ENCODE results near the gene CNR2.
"Not testable (repeated sequence)": the region's sequence is repeated elsewhere in the genome, so short reads cannot be mapped to it uniquely, and the experiment has no call there.

The CNR2 gene

DNA sequence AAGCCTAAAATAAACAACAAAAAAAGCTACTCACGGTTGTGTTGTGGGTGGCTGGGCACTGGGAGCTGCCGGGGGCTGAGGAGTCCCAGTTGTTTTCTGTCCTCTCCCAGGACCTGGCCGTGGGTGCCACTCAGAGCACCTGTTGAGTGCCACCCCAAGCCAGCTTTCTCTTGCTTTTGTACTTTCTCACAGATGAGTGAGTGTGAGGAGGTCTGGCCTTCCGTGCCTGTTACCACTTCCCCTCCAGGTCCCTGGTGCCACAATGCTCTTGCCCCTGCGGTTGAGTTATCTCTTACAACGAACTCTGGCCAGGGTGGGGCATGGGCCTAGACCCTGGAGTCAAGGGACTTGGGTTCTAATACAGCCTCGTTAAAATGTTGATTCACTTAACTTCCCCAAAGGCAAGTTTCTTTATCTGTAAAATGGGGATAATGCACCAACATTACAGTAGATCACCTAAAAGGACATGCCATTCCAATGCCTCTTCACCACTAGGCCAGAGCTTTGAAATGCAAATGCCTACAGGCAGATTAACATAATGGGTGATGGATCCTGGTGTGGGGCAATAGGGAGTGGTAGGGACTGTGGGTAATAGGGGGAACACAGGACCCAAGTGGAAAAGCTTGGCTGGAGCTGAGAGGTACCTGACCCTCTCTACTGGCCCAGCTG is at the start of gene CNR2:
Gene CNR2, minus strand, starts transcription at position 151 of the 669 bp plus-strand sequence. CDS start 37,745 bp downstream, outside the sequence.
- no peak for DNase-seq (ENCODE audit: low read depth in 2 of 2)

DNA sequence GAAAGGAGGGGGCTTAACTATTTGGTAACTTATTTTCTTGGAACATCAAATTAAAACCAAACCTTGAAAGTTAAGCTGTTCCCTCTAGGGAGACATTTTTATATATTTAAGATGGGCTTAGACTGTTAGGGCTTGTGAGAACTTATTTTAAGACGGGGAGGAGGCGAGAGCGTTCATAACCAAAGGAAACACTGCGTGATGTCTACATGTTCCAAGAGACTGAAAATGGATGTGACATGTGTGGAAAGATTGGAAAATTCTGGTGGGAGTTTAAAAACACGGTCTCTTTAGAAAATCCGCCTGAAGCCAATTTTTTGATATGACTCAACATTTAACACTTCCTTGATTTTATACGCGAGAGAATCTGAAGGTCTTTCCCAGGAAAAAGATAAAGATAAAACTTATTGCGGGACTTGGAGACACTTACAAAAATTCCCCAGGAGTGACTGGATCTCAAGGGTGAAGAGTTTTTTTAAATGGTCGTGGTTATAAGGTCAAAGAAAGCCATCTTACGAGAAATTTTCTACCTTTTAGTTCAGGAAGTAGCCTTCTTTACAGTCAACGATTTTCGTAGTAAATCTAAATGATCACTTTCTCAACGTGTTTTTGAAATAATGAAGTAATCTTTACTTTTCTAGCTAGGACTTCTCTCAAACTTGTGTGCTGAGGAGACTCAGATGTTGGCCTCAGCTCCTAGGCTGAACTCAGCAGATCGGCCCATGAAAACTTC is 47.3 kb upstream of the CNR2 start:
- no peak for DNase-seq (ENCODE audit: low read depth in 2 of 2)

DNA sequence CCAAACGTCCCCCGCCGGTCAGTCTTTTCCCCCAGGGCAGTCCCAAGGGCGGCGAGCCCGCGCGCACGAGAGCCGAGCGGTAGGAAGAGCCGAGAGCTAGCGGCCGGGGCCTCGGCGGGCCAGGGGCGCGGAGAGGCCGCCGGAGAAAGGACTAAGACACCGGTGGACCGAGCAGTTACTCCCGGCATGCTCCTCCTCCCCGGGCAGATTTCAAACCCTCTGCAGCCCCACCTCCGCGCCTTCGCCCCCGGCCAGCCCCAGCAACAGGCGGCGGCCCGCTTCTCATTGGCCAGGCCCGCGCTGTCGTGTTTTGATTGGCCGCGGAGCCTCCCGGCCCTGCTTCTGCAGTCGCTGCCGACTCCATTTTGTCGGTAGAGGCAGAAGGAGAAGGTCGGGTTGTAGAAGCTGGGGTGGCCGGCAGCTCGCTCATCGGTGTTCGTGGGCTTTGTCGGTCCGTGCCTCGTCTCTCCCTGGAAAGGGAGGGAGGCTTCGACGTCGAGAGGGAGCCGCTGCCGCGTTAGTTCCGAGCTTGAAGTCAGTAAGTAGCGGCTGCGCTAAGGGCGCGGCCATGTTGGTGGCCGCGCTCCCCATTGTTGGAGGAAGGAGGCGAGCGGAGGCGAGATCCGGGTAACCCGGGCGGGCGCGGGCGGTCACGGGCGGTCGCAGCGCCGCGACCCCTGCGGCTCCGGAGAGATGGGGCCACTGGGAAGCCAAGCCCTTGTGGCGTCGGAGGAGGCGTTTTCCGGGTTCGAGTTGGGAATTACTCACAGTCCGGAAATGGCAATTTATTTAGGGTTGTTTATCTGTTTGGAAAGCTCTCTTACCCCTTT is 46.5 kb upstream of the CNR2 start, which contains the start of gene PNRC2:
Gene PNRC2, plus strand, starts transcription at position 368 of the 830 bp plus-strand sequence. CDS start 1,630 bp downstream, outside the sequence.
- peak; percentile 93 to 94 for DNase-seq (ENCODE audit: low read depth in 2 of 2)

DNA sequence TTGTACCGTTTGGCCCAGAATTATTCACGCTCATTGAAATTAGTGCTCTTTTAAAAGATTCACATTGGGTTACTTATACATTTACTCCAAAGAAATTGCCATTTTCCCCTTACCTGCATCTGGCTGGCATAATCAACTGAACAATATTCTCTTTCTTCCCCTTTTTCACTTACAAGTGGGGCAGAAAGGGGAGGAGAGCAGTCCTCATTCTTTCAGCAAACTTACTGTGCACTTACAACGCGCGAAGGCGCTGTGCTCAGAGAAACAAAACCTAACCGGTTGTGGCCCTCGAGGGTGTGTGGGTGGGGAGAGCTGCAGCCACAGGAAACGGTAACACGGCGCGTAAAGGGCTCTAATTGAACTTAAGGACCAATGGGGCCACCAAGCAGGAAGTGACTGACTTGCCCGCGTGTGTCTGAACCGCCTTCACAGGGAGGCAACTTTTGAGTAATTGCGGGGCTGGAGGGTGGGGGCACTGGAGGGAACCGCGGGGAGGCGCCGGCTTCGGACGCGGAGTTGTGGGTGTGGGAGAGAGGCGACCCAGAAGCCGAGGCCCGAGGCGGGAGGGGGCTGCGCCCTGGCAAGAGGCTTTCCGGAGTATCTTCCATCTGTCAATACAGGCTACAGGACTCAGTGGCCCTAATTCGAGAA is 45.8 kb upstream of the CNR2 start:
- DNase-seq (ENCODE audit: low read depth in 2 of 2) = peak; percentile 78 to 87

DNA sequence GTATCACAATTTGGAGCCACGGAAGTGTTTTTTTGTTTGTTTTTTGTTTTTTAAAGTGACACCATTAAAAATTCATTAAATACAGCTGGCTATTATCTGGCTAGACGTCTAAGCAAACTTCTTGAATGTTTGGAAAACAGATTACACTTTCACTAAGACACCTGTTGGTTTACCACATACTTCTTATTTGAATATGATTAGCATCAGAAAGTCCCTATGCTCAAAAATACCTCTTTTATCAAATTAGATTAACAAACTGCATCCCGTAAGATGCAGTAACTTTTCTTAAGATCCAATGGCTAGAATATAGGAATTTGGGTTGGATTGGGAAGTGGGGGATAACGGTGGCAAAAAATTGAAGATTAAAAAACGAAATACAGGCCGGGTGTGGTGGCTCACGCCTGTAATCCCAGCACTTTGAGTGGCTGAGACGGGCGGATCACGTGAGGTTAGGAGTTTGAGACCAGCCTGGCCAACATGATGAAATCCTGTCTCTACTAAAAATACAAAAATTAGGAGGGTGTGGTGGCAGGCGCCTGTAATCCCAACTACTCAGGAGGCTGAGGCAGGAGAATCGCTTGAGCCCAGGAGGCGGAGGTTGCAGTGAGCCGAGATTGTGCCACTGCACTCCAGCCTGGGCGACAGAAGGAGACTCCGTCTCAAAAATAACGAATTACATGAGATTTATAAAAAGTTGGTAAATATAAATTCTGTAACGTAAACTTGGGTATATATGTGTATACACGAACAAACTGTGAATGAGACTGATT is 45.1 kb upstream of the CNR2 start:
- not testable (repeated sequence) for DNase-seq (ENCODE audit: low read depth in 2 of 2)

DNA sequence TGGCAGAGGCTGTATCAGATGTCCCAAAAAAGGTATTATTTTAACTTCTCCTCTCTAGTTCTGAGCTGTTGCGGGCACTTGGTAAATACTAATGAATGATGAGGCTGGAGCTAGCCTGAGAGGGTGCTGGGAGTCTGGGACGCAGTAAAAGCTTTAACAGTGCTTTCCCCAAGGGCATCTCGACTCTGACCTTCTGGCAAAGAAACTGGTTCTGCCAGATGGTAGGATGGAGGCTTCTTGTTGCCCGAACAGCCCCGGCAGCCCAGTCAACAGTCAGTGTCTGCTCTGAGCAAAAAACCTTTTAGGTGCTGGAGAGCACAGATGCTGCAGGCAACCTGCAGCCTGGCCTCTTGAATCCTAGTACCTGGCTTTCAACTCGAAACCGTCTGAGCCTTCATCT is 43.9 kb upstream of the CNR2 start:
- DNase-seq (ENCODE audit: low read depth in 2 of 2) = no peak

DNA sequence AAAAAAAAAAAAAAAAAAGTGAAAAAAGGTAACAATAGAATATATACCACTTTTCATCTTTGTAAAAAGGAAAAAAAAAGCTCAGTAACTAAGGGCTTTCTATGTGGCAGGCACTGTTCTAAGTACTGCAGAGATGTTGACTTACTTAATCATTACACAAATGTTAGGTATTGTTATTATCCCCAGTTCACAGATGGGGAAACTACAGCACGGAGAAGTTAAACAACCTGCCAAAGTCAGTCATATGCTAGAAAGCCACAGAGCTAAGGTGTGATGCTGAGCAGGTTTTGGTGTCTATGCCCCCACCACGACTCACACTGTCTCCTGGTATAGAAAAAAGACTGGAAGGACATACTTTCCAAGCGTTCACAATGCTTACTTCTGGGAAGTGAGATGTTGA is 39.9 kb upstream of the CNR2 start:
- no peak for DNase-seq (ENCODE audit: low read depth in 2 of 2)

DNA sequence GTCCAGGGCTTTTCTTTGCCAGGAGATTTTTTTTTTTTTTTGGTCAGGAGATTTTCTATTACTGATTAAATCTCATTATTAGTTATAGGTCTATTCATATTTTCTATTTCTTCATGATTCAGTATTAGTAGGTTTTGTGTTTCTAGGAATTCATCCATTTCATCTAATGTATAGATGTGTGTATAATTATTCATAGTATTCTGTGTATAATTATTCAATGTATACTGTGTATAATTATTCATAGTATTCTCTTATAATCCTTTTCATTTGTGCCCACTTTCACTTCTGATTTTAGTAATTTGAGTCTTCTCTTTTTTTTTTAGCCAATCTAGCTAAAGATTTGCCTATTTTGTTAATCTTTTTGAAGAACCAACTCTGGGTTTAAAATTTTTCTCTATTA is 34.2 kb upstream of the CNR2 start:
- no peak for DNase-seq (ENCODE audit: low read depth in 2 of 2)

DNA sequence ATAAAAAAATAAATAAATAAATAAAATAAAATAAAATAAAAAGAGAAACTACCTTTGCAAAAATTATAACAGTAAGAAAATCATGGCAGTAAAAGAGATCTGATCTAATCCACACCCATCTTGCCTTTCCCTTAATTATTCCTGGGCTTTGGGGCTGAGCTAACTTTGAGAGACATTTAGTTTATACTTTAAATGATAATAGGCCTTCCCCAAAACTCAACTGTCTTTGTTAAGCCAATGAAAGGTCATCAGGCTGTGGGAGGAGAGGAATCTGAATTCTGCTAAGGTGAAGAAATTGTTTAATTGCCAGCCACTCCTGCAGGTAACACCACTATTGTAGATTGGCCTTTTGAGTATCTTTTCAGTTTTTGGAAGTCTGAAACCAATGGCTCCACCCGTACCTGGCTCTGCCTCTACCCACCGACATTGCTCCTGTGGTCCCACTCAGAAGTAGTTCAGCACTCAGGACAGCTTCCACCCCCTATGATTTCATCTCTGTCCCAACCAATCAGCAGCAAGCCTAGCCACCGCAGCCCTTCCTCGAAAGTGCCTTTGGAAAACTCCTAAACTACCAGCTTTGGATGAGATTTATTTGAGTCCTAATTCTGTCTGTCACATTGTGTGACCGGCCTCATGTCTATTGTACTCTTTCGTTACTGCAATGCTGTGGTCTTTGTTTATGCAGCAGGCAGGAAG is 23.5 kb upstream of the CNR2 start:
- DNase-seq (ENCODE audit: low read depth in 2 of 2) = no peak

DNA sequence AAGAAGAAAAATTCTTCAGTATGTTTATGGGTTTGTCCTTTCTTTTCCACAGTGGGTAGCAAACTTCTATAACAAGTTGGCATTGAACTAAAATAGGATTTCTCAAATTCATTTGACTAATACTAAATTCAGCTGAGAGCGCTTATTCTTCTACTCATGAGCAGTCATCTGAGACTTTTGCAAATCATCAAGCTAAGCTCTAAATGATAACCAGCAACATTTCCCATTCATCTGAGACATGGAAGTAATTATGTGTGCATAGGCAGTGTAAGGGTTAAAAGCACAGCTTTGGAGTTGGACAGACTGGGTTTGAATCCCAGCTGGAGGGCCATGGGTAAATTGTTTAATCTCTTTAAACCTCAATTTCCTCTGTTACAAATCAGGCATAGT is 18.3 kb upstream of the CNR2 start:
- no peak for DNase-seq (ENCODE audit: low read depth in 2 of 2)

DNA sequence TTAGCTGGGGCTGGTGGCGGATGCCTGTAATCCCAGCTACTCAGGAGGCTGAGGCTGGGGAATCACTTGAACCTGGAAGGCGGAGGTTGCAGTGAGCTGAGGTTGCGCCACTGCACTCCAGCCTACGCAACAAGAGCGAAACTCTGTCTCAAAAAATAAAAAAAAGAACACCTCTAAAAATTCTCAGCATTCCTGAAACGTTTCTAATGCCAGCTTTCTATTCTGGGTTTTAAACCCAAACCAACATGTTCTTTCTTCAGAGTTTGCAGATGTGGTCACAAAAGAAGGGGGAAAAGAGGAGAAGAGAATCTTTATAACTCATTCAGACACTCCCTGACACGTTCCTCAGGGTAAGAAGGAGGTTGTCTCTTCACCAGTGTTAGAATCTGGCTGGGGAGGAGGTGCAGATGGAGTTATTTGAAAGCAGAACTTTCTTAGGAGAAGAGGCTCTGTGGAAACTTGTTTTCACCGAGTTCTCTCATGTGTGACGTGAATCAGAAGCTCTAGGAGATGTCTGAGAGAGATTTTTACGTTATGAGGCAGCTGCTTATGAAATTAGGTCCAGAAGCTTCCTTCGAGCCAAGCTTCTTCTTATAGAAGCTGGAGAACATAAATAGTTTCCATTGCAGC is 17.8 kb upstream of the CNR2 start:
- no peak for DNase-seq (ENCODE audit: low read depth in 2 of 2)

DNA sequence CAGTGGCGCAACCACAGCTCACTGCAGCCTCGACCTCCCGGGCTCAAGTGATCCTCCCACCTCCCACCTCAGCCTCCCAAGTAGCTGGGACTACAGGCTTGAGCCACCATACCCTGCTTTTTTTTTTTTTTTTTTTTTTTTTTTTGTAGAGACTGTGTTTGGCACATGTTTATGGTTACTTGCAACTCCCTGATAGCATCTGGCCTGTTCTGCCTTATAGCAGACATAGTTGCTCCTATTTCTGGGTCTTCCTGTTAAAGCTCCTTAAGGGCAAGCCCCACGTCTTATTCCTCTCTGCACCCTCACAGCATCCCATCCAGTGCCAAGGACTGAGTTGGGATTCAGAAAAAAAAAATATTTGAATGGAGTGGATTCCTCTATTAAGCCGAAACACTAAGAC is 17.1 kb upstream of the CNR2 start:
- DNase-seq (ENCODE audit: low read depth in 2 of 2) = no peak

DNA sequence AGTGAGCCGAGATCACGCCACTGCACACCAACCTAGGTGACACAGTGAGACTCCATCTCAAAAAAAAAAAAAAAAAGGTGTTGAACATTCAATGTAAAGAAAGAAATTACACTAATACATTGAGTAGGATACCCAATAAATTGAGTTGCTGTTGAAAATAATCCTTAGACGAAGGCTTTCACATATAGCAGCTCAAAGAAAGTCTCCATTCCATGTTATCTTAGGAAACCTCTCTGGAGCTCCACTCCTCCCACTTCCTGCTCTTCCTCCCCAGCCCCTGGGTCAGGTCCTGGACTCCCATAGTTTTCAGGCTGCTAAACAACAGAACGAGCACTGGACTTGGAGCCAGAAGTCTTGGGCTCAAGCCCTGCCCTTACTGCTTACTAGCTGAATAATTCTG is 15.6 kb upstream of the CNR2 start:
- DNase-seq (ENCODE audit: low read depth in 2 of 2) = no peak

DNA sequence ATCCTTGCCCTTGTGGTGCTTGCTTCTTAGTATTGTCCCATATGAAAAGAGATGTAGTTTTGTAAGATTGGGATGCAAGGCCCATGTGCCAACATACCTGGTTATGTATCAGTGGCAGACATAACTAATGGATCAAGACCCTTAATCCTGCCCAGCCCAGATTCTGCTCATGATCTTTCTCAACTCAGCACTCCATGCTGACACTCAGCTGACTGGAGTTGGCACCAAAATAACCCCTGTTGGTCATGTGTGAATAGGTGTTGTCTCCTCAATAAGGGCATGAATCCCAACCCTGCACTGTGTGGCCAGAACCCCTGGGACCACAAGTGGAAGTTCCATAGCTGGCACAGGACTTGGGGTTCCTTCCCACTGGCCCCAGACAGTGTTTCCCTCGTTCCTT is 13.9 kb upstream of the CNR2 start:
- DNase-seq (ENCODE audit: low read depth in 2 of 2) = no peak

DNA sequence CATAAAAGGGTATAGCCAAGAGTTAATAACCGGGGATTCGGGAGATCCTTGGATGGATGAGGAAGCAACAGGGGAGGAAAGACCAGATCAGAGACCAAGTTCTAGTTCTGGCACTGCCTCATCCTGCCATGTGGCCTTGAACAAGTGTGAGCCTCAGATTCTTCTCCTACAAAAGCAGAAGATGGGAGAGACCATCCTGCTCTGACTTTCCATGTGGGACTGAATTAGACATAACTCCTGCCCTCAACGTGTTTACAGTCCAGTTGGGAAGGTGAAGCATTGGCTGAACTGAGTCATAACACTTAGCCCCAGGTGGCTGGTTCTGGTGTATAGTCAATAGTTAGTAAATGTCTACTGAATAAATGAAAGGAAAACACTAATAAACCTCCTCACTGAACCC is 12.1 kb upstream of the CNR2 start:
- DNase-seq (ENCODE audit: low read depth in 2 of 2) = no peak

DNA sequence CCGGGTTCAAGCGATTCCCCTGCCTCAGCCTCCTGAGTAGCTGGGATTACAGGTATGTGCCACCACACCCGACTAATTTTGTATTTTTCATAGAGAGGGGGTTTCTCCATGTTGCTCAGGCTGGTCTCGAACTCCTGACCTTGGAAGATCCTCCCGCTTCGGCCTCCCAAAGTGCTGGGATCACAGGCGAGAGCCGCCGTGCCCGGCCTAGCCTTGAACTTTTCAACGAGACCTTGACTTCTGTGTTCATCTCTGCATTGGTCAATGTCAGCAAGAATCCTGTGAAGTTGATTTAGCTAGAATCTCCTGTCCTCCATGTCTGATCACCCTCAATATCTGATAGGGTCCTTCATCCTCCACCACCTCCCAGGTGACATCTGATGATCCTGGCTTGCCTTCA is 11.4 kb upstream of the CNR2 start:
- DNase-seq (ENCODE audit: low read depth in 2 of 2) = no peak

DNA sequence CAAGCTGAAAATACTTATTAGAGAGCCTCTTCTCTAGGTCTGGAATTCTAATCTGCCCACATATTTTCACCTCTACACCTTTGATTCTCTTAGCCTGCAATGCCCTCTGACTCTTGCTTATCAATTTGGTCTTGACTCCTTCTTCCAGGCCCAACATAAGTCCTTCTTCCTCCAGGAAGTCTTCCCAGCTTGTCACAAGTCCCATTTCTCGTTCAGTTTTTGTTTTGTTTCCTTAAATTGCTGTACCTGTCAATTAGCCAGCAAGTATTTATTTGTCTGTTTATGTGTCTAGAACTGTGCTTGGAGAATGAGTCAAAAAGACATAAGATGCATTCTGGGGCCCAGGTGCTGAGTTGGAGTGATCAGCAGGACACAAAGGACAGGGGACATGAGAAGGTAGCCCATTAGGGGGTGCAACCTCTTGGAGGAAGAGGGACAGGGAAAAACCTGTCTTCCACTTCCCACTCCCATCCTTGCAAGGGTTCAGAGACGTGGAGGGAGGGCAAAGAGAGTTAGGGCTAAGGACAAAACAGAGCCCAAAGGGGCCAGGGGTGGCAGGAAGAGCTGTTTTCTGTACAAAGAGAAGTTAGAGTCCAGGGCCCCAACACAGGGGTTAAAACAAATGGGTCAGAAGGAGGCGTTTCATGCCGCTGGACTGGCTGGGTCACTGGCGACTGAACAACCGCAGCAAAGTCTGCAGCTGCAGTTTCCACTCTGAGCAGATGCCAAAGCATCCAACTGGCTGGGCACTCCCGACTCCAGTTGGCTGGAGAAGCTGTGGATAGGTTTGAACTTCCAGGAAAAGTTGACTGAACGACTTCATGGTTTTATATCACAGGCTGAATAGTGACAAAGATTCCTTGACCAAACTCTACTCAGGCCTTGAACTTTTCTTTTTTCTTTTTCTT is 10.7 kb upstream of the CNR2 start:
- no peak for DNase-seq (ENCODE audit: low read depth in 2 of 2)

DNA sequence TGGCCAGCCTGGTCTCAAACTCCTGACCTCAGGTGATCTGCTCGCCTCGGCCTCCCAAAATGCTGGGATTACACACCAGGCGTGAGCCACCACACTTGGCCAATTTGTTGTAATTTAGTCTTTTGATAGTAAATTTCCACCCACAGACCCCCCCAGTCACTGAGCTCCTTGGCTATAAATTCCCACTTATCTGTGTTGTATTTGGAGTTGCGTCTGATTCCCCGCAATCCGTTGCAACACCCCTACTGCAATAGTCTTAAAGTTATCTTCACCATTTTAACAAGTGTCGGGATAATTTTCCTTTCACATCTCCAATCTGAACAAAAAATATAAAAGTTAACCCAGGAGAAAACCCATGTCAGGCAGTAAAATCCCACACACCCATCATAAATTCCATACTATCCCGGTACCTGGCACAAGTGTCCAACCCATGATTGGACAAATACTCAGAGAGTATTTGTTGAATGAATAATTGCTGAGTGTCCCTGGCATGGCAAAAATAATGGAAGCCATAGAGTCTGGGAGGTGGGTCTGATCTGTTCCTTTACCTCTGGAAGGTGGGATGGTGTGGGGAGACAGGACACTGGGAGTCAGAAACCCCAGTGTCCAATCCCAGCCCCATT is 9.3 kb upstream of the CNR2 start:
- no peak for DNase-seq (ENCODE audit: low read depth in 2 of 2)
